Measurements from ENCODE around the gene ZMIZ2.

The ZMIZ2 gene

DNA sequence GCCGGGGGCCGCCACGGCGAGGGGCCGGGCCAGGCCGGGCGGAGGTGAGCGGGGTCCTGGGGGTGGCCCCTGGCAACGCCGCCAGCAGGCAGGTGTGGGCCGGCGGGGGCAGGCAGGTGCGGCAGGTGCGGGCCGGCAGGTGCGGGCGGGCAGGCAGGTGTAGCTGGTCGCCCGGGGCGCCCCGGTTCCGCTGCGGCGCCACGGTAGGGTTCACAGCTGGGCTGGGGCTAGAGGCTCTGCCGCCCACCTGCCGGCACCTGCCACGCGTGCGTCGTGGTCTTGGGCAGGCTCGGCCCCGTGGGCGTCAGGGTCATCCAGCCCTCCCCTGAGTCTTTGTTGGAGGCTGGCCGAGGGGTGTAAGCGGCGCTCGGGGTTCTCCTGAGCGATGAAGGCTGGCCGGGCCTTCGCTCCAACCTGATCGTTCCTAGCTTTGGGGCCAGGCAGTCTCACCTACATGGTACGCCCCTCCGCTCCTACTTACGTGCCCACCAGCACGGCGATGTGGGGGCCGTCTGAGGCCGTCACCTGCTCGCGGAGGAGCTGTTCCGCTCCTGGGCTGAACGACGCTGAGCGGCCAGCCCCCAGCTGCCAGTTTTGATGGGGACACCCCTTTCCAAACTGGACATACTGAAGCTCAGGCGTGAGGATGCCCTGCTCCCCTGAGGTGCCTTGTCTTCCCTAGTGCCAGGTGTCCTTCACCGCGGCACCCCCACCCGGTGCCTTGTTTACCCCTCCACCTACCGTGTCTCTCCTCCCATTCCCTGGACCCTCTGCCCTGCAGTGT lies 493 bp downstream of the ZMIZ2 start:
- TF ChIP-seq ZBTB7A (IDR thresholded peaks at IDR 0.05; ENCODE audit: low read depth): no peak
- TF ChIP-seq YY1 (IDR thresholded peaks at IDR 0.05; ENCODE audit: low read depth): no peak
- no peak for TF ChIP-seq RAD21 (IDR thresholded peaks at IDR 0.05; ENCODE audit: low read depth)
- no peak for TF ChIP-seq FOXM1 (IDR thresholded peaks at IDR 0.05; ENCODE audit: borderline replicate concordance, low read depth)
- 0 out of 2 replicates have a peak, but pooled peaks have one; percentile 32 for TF ChIP-seq TCF12 (IDR thresholded peaks at IDR 0.05; ENCODE audit: low read depth)
- peak; percentile 72; the same call in 1 of the 2 replicates for TF ChIP-seq EGR1 (IDR thresholded peaks at IDR 0.05)
- TF ChIP-seq EP300 (IDR thresholded peaks at IDR 0.05; ENCODE audit: borderline replicate concordance): no peak
- TF ChIP-seq, protein P1, sequence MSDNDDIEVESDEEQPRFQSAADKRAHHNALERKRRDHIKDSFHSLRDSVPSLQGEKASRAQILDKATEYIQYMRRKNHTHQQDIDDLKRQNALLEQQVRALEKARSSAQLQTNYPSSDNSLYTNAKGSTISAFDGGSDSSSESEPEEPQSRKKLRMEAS (IDR thresholded peaks at IDR 0.05): 0 out of 2 replicates have a peak, but pooled peaks have one; percentile 11
- no peak for TF ChIP-seq NFIC (IDR thresholded peaks at IDR 0.05)
- TF ChIP-seq CREB1 (IDR thresholded peaks at IDR 0.05; ENCODE audit: low read depth): no peak
- TF ChIP-seq, protein P2, sequence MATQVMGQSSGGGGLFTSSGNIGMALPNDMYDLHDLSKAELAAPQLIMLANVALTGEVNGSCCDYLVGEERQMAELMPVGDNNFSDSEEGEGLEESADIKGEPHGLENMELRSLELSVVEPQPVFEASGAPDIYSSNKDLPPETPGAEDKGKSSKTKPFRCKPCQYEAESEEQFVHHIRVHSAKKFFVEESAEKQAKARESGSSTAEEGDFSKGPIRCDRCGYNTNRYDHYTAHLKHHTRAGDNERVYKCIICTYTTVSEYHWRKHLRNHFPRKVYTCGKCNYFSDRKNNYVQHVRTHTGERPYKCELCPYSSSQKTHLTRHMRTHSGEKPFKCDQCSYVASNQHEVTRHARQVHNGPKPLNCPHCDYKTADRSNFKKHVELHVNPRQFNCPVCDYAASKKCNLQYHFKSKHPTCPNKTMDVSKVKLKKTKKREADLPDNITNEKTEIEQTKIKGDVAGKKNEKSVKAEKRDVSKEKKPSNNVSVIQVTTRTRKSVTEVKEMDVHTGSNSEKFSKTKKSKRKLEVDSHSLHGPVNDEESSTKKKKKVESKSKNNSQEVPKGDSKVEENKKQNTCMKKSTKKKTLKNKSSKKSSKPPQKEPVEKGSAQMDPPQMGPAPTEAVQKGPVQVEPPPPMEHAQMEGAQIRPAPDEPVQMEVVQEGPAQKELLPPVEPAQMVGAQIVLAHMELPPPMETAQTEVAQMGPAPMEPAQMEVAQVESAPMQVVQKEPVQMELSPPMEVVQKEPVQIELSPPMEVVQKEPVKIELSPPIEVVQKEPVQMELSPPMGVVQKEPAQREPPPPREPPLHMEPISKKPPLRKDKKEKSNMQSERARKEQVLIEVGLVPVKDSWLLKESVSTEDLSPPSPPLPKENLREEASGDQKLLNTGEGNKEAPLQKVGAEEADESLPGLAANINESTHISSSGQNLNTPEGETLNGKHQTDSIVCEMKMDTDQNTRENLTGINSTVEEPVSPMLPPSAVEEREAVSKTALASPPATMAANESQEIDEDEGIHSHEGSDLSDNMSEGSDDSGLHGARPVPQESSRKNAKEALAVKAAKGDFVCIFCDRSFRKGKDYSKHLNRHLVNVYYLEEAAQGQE (IDR thresholded peaks at IDR 0.05; ENCODE audit: low read depth): no peak

DNA sequence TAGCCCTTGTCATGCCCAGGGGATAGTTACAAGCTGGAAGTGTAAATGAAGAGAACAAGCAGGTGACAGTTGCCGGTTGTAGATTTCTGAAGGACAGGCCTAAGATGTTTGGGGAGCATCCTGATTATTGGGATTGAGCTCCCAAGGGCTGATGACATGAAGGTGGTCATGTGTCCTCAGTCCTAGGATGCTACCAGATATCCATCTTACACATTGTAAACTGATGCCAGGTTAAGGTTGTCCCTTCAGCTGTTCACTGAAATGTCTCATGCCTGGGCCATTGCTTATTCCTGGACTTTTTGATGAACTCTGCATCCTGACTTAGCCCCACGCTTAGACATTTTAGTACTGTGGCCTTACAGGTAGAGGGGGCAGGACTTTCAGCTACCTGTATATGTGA lies 1.3 kb downstream of the ZMIZ2 start:
- TF ChIP-seq YY1 (IDR thresholded peaks at IDR 0.05; ENCODE audit: low read depth) (no peak), FOXM1 (IDR thresholded peaks at IDR 0.05; ENCODE audit: borderline replicate concordance, low read depth) (no peak), ZBTB7A (IDR thresholded peaks at IDR 0.05; ENCODE audit: low read depth) (no peak), CREB1 (IDR thresholded peaks at IDR 0.05; ENCODE audit: low read depth) (no peak), CEBPB (IDR thresholded peaks at IDR 0.05) (no peak), TEAD4 (IDR thresholded peaks at IDR 0.05) (no peak), RAD21 (IDR thresholded peaks at IDR 0.05; ENCODE audit: low read depth) (no peak), TCF12 (IDR thresholded peaks at IDR 0.05; ENCODE audit: low read depth) (no peak), TAF1 (IDR thresholded peaks at IDR 0.05; ENCODE audit: low read depth) (no peak), EGR1 (IDR thresholded peaks at IDR 0.05) (no peak)
- TF ChIP-seq, protein P1 (IDR thresholded peaks at IDR 0.05): no peak
- TF ChIP-seq, protein P3, sequence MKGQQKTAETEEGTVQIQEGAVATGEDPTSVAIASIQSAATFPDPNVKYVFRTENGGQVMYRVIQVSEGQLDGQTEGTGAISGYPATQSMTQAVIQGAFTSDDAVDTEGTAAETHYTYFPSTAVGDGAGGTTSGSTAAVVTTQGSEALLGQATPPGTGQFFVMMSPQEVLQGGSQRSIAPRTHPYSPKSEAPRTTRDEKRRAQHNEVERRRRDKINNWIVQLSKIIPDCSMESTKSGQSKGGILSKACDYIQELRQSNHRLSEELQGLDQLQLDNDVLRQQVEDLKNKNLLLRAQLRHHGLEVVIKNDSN (IDR thresholded peaks at IDR 0.05): no peak
- TF ChIP-seq, protein P2 (IDR thresholded peaks at IDR 0.05; ENCODE audit: low read depth): no peak

DNA sequence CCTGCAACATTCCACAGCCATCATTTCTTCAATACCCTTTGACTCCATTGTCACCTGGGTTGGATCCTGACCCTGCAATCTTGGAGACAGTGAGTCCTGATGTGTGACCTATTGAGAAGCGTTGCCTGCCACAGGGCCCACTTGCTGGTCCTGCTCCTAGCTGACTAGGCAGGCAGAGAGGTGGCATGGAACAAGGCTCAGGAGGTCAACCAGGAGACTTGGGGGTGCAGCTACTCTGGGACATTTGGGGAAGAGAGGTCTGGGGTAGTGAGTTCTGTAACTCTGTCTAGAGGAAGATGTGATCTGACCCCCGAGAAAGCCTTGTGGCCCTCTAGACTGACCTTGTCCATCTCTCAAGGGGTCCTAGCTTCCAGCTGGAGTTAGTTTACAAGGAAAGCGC lies 1.8 kb downstream of the ZMIZ2 start:
- TF ChIP-seq, protein P2 (IDR thresholded peaks at IDR 0.05; ENCODE audit: low read depth): no peak
- TF ChIP-seq RAD21 (IDR thresholded peaks at IDR 0.05; ENCODE audit: low read depth): no peak
- TF ChIP-seq FOXM1 (IDR thresholded peaks at IDR 0.05; ENCODE audit: borderline replicate concordance, low read depth): no peak
- no peak for TF ChIP-seq CREB1 (IDR thresholded peaks at IDR 0.05; ENCODE audit: low read depth)
- TF ChIP-seq ZBTB7A (IDR thresholded peaks at IDR 0.05; ENCODE audit: low read depth): no peak
- TF ChIP-seq EP300 (IDR thresholded peaks at IDR 0.05; ENCODE audit: borderline replicate concordance): no peak
- TF ChIP-seq, protein P3 (IDR thresholded peaks at IDR 0.05): no peak

DNA sequence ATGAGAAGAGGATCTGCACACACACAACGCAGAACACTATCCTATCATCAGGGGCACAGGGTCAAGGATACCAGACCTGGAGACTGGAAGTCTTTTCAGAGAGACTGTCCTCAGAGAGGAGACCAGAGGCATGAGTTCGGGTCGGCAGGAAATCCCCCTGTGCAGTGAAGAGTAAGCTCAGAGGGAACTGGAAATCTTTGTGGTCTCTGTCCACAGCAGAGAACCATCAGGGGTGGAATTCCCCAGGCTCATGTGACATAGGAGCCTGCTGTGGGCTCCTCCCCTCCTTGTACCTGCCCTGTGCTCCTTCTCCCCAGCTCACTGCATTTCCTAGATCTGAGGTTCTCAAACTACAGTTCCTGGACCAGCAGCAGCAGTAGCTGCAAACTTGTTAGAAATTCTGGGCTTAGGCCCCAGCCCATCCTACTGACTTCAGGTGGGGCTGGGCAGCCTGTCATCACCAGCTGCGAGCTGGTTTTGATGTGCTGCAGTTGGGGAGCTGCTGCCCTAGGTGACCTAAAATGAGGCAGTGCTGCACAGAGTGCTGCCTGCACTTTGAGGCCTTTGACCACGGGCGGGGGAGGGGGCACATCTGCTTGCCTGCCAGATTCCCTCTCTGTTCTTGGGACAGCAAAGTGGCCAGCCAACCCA lies 2.4 kb downstream of the ZMIZ2 start:
- TF ChIP-seq, protein P3 (IDR thresholded peaks at IDR 0.05): peak; percentile 72
- TF ChIP-seq TEAD4 (IDR thresholded peaks at IDR 0.05) (0 out of 2 replicates have a peak, but pooled peaks have one; percentile 6), RAD21 (IDR thresholded peaks at IDR 0.05; ENCODE audit: low read depth) (no peak)
